Hepatocyte (in vitro differentiated cells): ENCODE measurements around the gene NFYC. TPM values are rescaled to one million over a fixed set of nuclear protein-coding genes. Genes with fewer than 3 reads are reported as not detected.

Experiments
- DNase-seq: peaks from one replicate; pipeline ENCODE4 v3.0.0-alpha.2; 2016; ENCODE audit warnings: low spot score
- H2AFZ ChIP-seq: fragments of 200-600 bp; sonication (generic); 2 replicates; pipeline ENCODE4 v1.6.0; 2016; ENCODE audit warnings: antibody characterized with exemption, mild to moderate bottlenecking
- H3K27ac ChIP-seq: fragments of 200-600 bp; sonication (generic); 2 replicates; pipeline ENCODE4 v1.5.1; 2016; ENCODE audit warnings: mild to moderate bottlenecking
- H3K27me3 ChIP-seq: fragments of 200-600 bp; sonication (generic); 2 replicates; pipeline ENCODE4 v1.6.1; 2016
- H3K36me3 ChIP-seq: fragments of 200-600 bp; sonication (generic); replicated peaks from 2 replicates; pipeline ENCODE4 v1.5.1; 2016; ENCODE audit warnings: low read depth; ENCODE audit not compliant: insufficient read depth
- H3K4me1 ChIP-seq: fragments of 200-600 bp; sonication (generic); 2 replicates; pipeline ENCODE4 v1.5.1; 2016; ENCODE audit warnings: mild to moderate bottlenecking, moderate library complexity; ENCODE audit not compliant: insufficient read depth
- H3K4me2 ChIP-seq: fragments of 200-600 bp; sonication (generic); 2 replicates; pipeline ENCODE4 v1.6.0; 2016
- H3K4me3 ChIP-seq: fragments of 200-600 bp; sonication (generic); 2 replicates; pipeline ENCODE4 v1.5.1; 2016; ENCODE audit warnings: mild to moderate bottlenecking
- H3K79me2 ChIP-seq: fragments of 200-600 bp; sonication (generic); 2 replicates; pipeline ENCODE4 v1.6.0; 2017; ENCODE audit warnings: mild to moderate bottlenecking
- H3K9me2 ChIP-seq: fragments of 200-600 bp; sonication (generic); replicated peaks from 2 replicates; pipeline ENCODE4 v1.6.0; 2017; ENCODE audit warnings: mild to moderate bottlenecking; ENCODE audit not compliant: insufficient read depth
- H3K9me3 ChIP-seq: fragments of 200-600 bp; sonication (generic); 2 replicates; pipeline ENCODE4 v1.5.1; 2016; ENCODE audit warnings: low read depth, mild to moderate bottlenecking
- H4K20me1 ChIP-seq: fragments of 200-600 bp; sonication (generic); 2 replicates; pipeline ENCODE4 v1.6.0; 2016; ENCODE audit warnings: mild to moderate bottlenecking; ENCODE audit not compliant: insufficient read depth, poor library complexity, severe bottlenecking
- CTCF ChIP-seq: fragments of 200-600 bp; sonication (generic); IDR thresholded peaks from 2 replicates; pipeline ENCODE4 v1.5.1; 2016; ENCODE audit warnings: antibody characterized with exemption, mild to moderate bottlenecking; ENCODE audit not compliant: poor library complexity
- EZH2 ChIP-seq: fragments of 200-600 bp; sonication (generic); IDR thresholded peaks from 2 replicates; pipeline ENCODE4 v1.6.1; 2016; ENCODE audit warnings: antibody characterized with exemption, mild to moderate bottlenecking, borderline replicate concordance
- EZH2phosphoT487 ChIP-seq: fragments of 200-600 bp; sonication (generic); IDR thresholded peaks from one replicate; pipeline ENCODE4 v1.6.1; 2018; ENCODE audit warnings: antibody characterized with exemption, mild to moderate bottlenecking, low read depth, moderate library complexity; ENCODE audit not compliant: unreplicated experiment, severe bottlenecking
- WGBS: methylation state at CpG from one replicate; pipeline ENCODE4 v1.1.6; 2016; ENCODE audit warnings: low lambda C conversion rate; ENCODE audit errors: missing lambda C conversion rate; 5-methylcytosine and 5-hydroxymethylcytosine counted together
- polyA plus RNA-seq: library from polyadenylated mRNA; unstranded; fragments of >200 nt; fragmentation: Nextera tagmentation; extraction: Ambion mirVana; gene quantifications from 2 replicates; pipeline ENCODE4 v1.2.1, GENCODE V29; 2016
- total RNA-seq: library from RNA; depleted of rRNA; stranded (reverse); fragments of >200 nt; gene quantifications from 2 replicates; pipeline ENCODE4 v1.2.3, GENCODE V29; 2014

The NFYC gene
- total and polyA plus RNA-seq, 2 experiments from 2014 or later = 44.1 to 52.5 TPM

GRCh38 chr1:40758578-40759343 lies 67.3 kb downstream of the NFYC start:
- no peaks in the 10 kb centered on the region for H3K27me3 ChIP-seq
- H4K20me1 ChIP-seq = no peaks in the 10 kb centered on the region
- H3K79me2 ChIP-seq = peaks cover 13% of the 10 kb centered on the region
- no peaks in the 10 kb centered on the region for H3K36me3 ChIP-seq
- 83% methylated on average over 6 of the region's 6 CpGs for WGBS
- no peaks in the 10 kb centered on the region for H3K9me3 ChIP-seq
- no peaks in the 10 kb centered on the region for H3K4me1 ChIP-seq
- no peak overlapping the region for H3K4me3 ChIP-seq
- DNase-seq = no peak
- H3K9me2 ChIP-seq = no peaks in the 10 kb centered on the region
- H3K4me2 ChIP-seq = no peak overlapping the region
- no peak overlapping the region for H2AFZ ChIP-seq
- peak overlapping the region; percentile 26 for H3K27ac ChIP-seq
- TF ChIP-seq EZH2 (no peak), EZH2phosphoT487 (no peak), CTCF (no peak)

- H3K27ac ChIP-seq = no peak overlapping the region
- no peak overlapping the region for H2AFZ ChIP-seq
- H3K4me3 ChIP-seq = no peak overlapping the region
- no peaks in the 10 kb centered on the region for H4K20me1 ChIP-seq
- DNase-seq = no peak
- H3K79me2 ChIP-seq = peaks cover 5% of the 10 kb centered on the region
- H3K4me2 ChIP-seq = no peak overlapping the region
- no peaks in the 10 kb centered on the region for H3K4me1 ChIP-seq
- H3K9me3 ChIP-seq = no peaks in the 10 kb centered on the region
- no peaks in the 10 kb centered on the region for H3K27me3 ChIP-seq
- no peaks in the 10 kb centered on the region for H3K36me3 ChIP-seq
- H3K9me2 ChIP-seq = no peaks in the 10 kb centered on the region
- 91% methylated on average over 4 of the region's 4 CpGs for WGBS
- TF ChIP-seq EZH2phosphoT487 (no peak), CTCF (no peak)
Measured at GRCh38 chr1:40760984-40761383, 69.5 kb downstream of the NFYC start.

- Histone ChIP-seq H3K4me1 (no peaks in the 10 kb centered on the region), H3K27ac (no peak overlapping the region), H3K4me3 (no peak overlapping the region), H3K9me3 (no peaks in the 10 kb centered on the region), H3K36me3 (no peaks in the 10 kb centered on the region), H3K79me2 (peaks cover 5% of the 10 kb centered on the region), H2AFZ (no peak overlapping the region), H4K20me1 (no peaks in the 10 kb centered on the region), H3K9me2 (no peaks in the 10 kb centered on the region), H3K27me3 (no peaks in the 10 kb centered on the region), H3K4me2 (no peak overlapping the region)
- no peak for DNase-seq
- TF ChIP-seq CTCF = no peak
- TF ChIP-seq EZH2phosphoT487 = no peak
- no peak for TF ChIP-seq EZH2
- WGBS = 94% methylated on average over 7 of the region's 7 CpGs
Measured at GRCh38 chr1:40762144-40762923, 70.8 kb downstream of the NFYC start.
